Testis (tissue), 3 donors: ENCODE measurements around the gene FRMD5. TPM values are rescaled to one million over a fixed set of nuclear protein-coding genes. Genes with fewer than 3 reads are reported as not detected.
A peak's percentile ranks its signal among the peaks of the same experiment; 100 is the strongest.

Experiments
- DNase-seq: peaks from one replicate; pipeline ENCODE4 v3.0.0-alpha.2; 2019
- H3K27ac ChIP-seq, 2 donors: fragments of 200-600 bp; sonication (generic); one replicate each; pipeline ENCODE4 v1.5.1; 2019
- H3K27me3 ChIP-seq: fragments of 200-600 bp; sonication (generic); one replicate; pipeline ENCODE4 v1.5.1; 2019
- H3K36me3 ChIP-seq: fragments of 200-600 bp; sonication (generic); one replicate; pipeline ENCODE4 v1.5.1; 2017; ENCODE audit warnings: low read depth; ENCODE audit errors: missing control alignments
- H3K4me1 ChIP-seq: fragments of 200-600 bp; sonication (generic); one replicate; pipeline ENCODE4 v1.5.1; 2019
- H3K4me3 ChIP-seq, 2 donors: fragments of 200-600 bp; sonication (generic); one replicate each; pipeline ENCODE4 v1.5.1; 2017 to 2019
- H3K9me3 ChIP-seq: fragments of 200-600 bp; sonication (generic); one replicate; pipeline ENCODE4 v1.5.1; 2017
- CTCF ChIP-seq, 3 experiments: fragments of 450-650 bp in 2 of 3; fragments of 200-600 bp in 1 of 3; sonication (generic) in 1 of 3; IDR thresholded peaks; one replicate each; pipeline ENCODE4 v1.5.1; 2016 to 2019; ENCODE audit warnings: antibody characterized with exemption in 3 of 3, mild to moderate bottlenecking in 2 of 3, moderate library complexity in 1 of 3
- POLR2A ChIP-seq: fragments of 450-650 bp; IDR thresholded peaks from one replicate; pipeline ENCODE4 v1.6.1; 2017; ENCODE audit warnings: antibody characterized with exemption, mild to moderate bottlenecking, moderate library complexity
- WGBS, 2 donors: methylation state at CpG; one replicate each; pipeline ENCODE4 v1.1.5; 2018; 5-methylcytosine and 5-hydroxymethylcytosine counted together
- intact Hi-C: fragments of 100-400 bp; cut with DNase I; formaldehyde crosslinking; loops from one replicate; pipeline ENCODE4 v1.15.1; 2023; ENCODE audit warnings: low total_unique reads
- polyA plus RNA-seq: library from polyadenylated mRNA; stranded (reverse); fragments of 350-450 nt; fragmentation: Illumina TruSeq; extraction: RNeasy Lipid Tissue Mini Kit (QIAGEN cat#74804); gene quantifications from one replicate; pipeline ENCODE4 v1.2.3, GENCODE V29; 2014; ENCODE audit warnings: low read depth, low replicate concordance; ENCODE audit not compliant: insufficient read depth
- total RNA-seq, 2 donors: library from RNA; depleted of rRNA; stranded (reverse); fragments of >200 nt; gene quantifications; one replicate each; pipeline ENCODE4 v1.2.3, GENCODE V29; 2016

FRMD5 gene
- total and polyA plus RNA-seq, 3 donors from 2014 or later, result 10.5 to 12.3 (median 10.6) TPM

- Histone ChIP-seq H3K36me3 (no peaks in the 10 kb centered on the region), H3K4me3 (no peak overlapping the region), H3K27me3 (no peaks in the 10 kb centered on the region), H3K4me1 (no peaks in the 10 kb centered on the region), H3K27ac (no peak overlapping the region), H3K9me3 (no peaks in the 10 kb centered on the region)
- WGBS, 2 donors, result 61 to 64% methylated on average over 3 of the region's 3 CpGs
- TF ChIP-seq CTCF (IDR thresholded peaks at IDR 0.05) (no peak), POLR2A (no peak)
- intact Hi-C loops, result no loop called here
- DNase-seq, result no peak
Observed at GRCh38 chr15:44215594-44215993, 20.5 kb upstream of the FRMD5 start.

GRCh38 chr15:44208956-44209355, 13.9 kb upstream of the FRMD5 start:
- no peak overlapping the region for H3K4me3 ChIP-seq
- intact Hi-C loops, result no loop called here
- no peaks in the 10 kb centered on the region for H3K36me3 ChIP-seq
- no peak for TF ChIP-seq POLR2A
- no peak for DNase-seq
- no peaks in the 10 kb centered on the region for H3K9me3 ChIP-seq
- 90 to 94% methylated on average over 2 of the region's 2 CpGs for WGBS, 2 donors
- H3K27ac ChIP-seq, result no peak overlapping the region
- no peaks in the 10 kb centered on the region for H3K27me3 ChIP-seq
- H3K4me1 ChIP-seq, result no peaks in the 10 kb centered on the region

GRCh38 chr15:44207643-44208042, 12.6 kb upstream of the FRMD5 start:
- no peak for TF ChIP-seq CTCF (IDR thresholded peaks at IDR 0.05)
- TF ChIP-seq POLR2A, result no peak
- H3K4me1 ChIP-seq, result no peaks in the 10 kb centered on the region
- H3K27ac ChIP-seq, result no peak overlapping the region
- no peaks in the 10 kb centered on the region for H3K36me3 ChIP-seq
- DNase-seq, result no peak
- intact Hi-C loops, result no loop called here
- WGBS, 2 donors, result 55 to 78% methylated on average over 2 of the region's 2 CpGs
- H3K27me3 ChIP-seq, result no peaks in the 10 kb centered on the region
- H3K4me3 ChIP-seq, result no peak overlapping the region
- no peaks in the 10 kb centered on the region for H3K9me3 ChIP-seq

DNA sequence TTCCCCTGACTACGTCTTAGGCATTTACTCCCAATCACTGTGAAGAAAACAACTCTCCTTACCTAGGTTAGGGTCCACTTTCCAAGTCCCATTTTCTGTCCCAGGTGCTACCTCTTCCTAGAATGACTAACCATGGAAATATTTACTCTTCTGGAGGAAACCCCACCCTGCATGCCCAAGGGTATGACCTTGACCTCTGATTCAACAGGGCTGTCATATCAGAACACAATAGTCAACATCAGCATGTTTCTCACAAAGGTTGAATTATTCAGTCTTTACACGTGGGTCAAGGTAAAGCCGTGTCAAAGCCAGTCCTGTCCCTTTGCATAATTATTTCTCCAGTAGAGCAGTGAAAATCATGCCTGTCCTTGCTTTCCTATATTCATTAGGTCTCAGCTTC, 4.3 kb upstream of the FRMD5 start:
- Histone ChIP-seq H3K27ac (no peak overlapping the region), H3K4me3 (no peak overlapping the region), H3K9me3 (no peaks in the 10 kb centered on the region), H3K27me3 (no peaks in the 10 kb centered on the region), H3K4me1 (no peaks in the 10 kb centered on the region), H3K36me3 (no peaks in the 10 kb centered on the region)
- no peak for DNase-seq
- intact Hi-C loops, result no loop called here
- 69 to 73% methylated on average over 3 of the region's 3 CpGs for WGBS, 2 donors
- TF ChIP-seq CTCF (IDR thresholded peaks at IDR 0.05), result no peak
- no peak for TF ChIP-seq POLR2A

- intact Hi-C loops, result no loop called here
- no peak for TF ChIP-seq POLR2A
- no peak for TF ChIP-seq CTCF (IDR thresholded peaks at IDR 0.05)
Observed at GRCh38 chr15:44194323-44195150, 534 bp downstream of the FRMD5 start.

More at GRCh38 chr15:44194323-44195150, 534 bp downstream of the FRMD5 start:
- H3K36me3 ChIP-seq, result no peaks in the 10 kb centered on the region
- 1 to 4% methylated on average over 17 to 65 of the region's 74 CpGs for WGBS, 2 donors
- peak; percentile 28 for DNase-seq
- H3K27ac ChIP-seq, result peak overlapping the region in 1 of 2 donors; percentile 2
- H3K9me3 ChIP-seq, result no peaks in the 10 kb centered on the region
- no peaks in the 10 kb centered on the region for H3K27me3 ChIP-seq
- no peaks in the 10 kb centered on the region for H3K4me1 ChIP-seq
- H3K4me3 ChIP-seq, result peak overlapping the region; percentile 64 to 74
